Hepatocyte (in vitro differentiated cells): ENCODE results near the gene RAB19. TPM values are rescaled to one million over a fixed set of nuclear protein-coding genes. Genes with fewer than 3 reads are reported as not detected.

Experiments used
- DNase-seq: peaks from one replicate; pipeline ENCODE4 v3.0.0-alpha.2; 2016; ENCODE audit warnings: low spot score
- H2AFZ ChIP-seq: fragments of 200-600 bp; sonication (generic); 2 replicates; pipeline ENCODE4 v1.6.0; 2016; ENCODE audit warnings: antibody characterized with exemption, mild to moderate bottlenecking
- H3K27ac ChIP-seq: fragments of 200-600 bp; sonication (generic); 2 replicates; pipeline ENCODE4 v1.5.1; 2016; ENCODE audit warnings: mild to moderate bottlenecking
- H3K27me3 ChIP-seq: fragments of 200-600 bp; sonication (generic); 2 replicates; pipeline ENCODE4 v1.6.1; 2016
- H3K36me3 ChIP-seq: fragments of 200-600 bp; sonication (generic); replicated peaks from 2 replicates; pipeline ENCODE4 v1.5.1; 2016; ENCODE audit warnings: low read depth; ENCODE audit not compliant: insufficient read depth
- H3K4me1 ChIP-seq: fragments of 200-600 bp; sonication (generic); 2 replicates; pipeline ENCODE4 v1.5.1; 2016; ENCODE audit warnings: mild to moderate bottlenecking, moderate library complexity; ENCODE audit not compliant: insufficient read depth
- H3K4me2 ChIP-seq: fragments of 200-600 bp; sonication (generic); 2 replicates; pipeline ENCODE4 v1.6.0; 2016
- H3K4me3 ChIP-seq: fragments of 200-600 bp; sonication (generic); 2 replicates; pipeline ENCODE4 v1.5.1; 2016; ENCODE audit warnings: mild to moderate bottlenecking
- H3K79me2 ChIP-seq: fragments of 200-600 bp; sonication (generic); 2 replicates; pipeline ENCODE4 v1.6.0; 2017; ENCODE audit warnings: mild to moderate bottlenecking
- H3K9me2 ChIP-seq: fragments of 200-600 bp; sonication (generic); replicated peaks from 2 replicates; pipeline ENCODE4 v1.6.0; 2017; ENCODE audit warnings: mild to moderate bottlenecking; ENCODE audit not compliant: insufficient read depth
- H3K9me3 ChIP-seq: fragments of 200-600 bp; sonication (generic); 2 replicates; pipeline ENCODE4 v1.5.1; 2016; ENCODE audit warnings: low read depth, mild to moderate bottlenecking
- H4K20me1 ChIP-seq: fragments of 200-600 bp; sonication (generic); 2 replicates; pipeline ENCODE4 v1.6.0; 2016; ENCODE audit warnings: mild to moderate bottlenecking; ENCODE audit not compliant: insufficient read depth, poor library complexity, severe bottlenecking
- EZH2 ChIP-seq: fragments of 200-600 bp; sonication (generic); IDR thresholded peaks from 2 replicates; pipeline ENCODE4 v1.6.1; 2016; ENCODE audit warnings: antibody characterized with exemption, mild to moderate bottlenecking, borderline replicate concordance
- EZH2phosphoT487 ChIP-seq: fragments of 200-600 bp; sonication (generic); IDR thresholded peaks from one replicate; pipeline ENCODE4 v1.6.1; 2018; ENCODE audit warnings: antibody characterized with exemption, mild to moderate bottlenecking, low read depth, moderate library complexity; ENCODE audit not compliant: unreplicated experiment, severe bottlenecking
- WGBS: methylation state at CpG from one replicate; pipeline ENCODE4 v1.1.6; 2016; ENCODE audit warnings: low lambda C conversion rate; ENCODE audit errors: missing lambda C conversion rate; 5-methylcytosine and 5-hydroxymethylcytosine counted together
- polyA plus RNA-seq: library from polyadenylated mRNA; unstranded; fragments of >200 nt; fragmentation: Nextera tagmentation; extraction: Ambion mirVana; gene quantifications from 2 replicates; pipeline ENCODE4 v1.2.1, GENCODE V29; 2016
- total RNA-seq: library from RNA; depleted of rRNA; stranded (reverse); fragments of >200 nt; gene quantifications from 2 replicates; pipeline ENCODE4 v1.2.3, GENCODE V29; 2014
- TF ChIP-seq, protein P1 (sequence below): fragments of 200-600 bp; sonication (generic); IDR thresholded peaks from 2 replicates; pipeline ENCODE4 v1.5.1; 2016; ENCODE audit warnings: antibody characterized with exemption, mild to moderate bottlenecking; ENCODE audit not compliant: poor library complexity

RAB19 gene
- total and polyA plus RNA-seq, 2 experiments from 2014 or later: 1.3 to 4.2 TPM

GRCh38 chr7:140384894-140385545, 18.8 kb upstream of the RAB19 start:
- Histone ChIP-seq H3K9me3 (no peaks in the 10 kb centered on the region), H3K79me2 (peaks cover 61% of the 10 kb centered on the region), H2AFZ (no peak overlapping the region), H3K4me3 (no peak overlapping the region), H3K4me2 (no peak overlapping the region), H3K9me2 (no peaks in the 10 kb centered on the region), H3K4me1 (no peaks in the 10 kb centered on the region), H3K27ac (no peak overlapping the region), H3K36me3 (no peaks in the 10 kb centered on the region), H3K27me3 (no peaks in the 10 kb centered on the region), H4K20me1 (peaks cover 24% of the 10 kb centered on the region)
- TF ChIP-seq EZH2 (no peak), EZH2phosphoT487 (no peak)
- TF ChIP-seq, protein P1, sequence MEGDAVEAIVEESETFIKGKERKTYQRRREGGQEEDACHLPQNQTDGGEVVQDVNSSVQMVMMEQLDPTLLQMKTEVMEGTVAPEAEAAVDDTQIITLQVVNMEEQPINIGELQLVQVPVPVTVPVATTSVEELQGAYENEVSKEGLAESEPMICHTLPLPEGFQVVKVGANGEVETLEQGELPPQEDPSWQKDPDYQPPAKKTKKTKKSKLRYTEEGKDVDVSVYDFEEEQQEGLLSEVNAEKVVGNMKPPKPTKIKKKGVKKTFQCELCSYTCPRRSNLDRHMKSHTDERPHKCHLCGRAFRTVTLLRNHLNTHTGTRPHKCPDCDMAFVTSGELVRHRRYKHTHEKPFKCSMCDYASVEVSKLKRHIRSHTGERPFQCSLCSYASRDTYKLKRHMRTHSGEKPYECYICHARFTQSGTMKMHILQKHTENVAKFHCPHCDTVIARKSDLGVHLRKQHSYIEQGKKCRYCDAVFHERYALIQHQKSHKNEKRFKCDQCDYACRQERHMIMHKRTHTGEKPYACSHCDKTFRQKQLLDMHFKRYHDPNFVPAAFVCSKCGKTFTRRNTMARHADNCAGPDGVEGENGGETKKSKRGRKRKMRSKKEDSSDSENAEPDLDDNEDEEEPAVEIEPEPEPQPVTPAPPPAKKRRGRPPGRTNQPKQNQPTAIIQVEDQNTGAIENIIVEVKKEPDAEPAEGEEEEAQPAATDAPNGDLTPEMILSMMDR: no peak
- DNase-seq: no peak
- WGBS: 85% methylated on average over 1 of the region's 1 CpG

DNA sequence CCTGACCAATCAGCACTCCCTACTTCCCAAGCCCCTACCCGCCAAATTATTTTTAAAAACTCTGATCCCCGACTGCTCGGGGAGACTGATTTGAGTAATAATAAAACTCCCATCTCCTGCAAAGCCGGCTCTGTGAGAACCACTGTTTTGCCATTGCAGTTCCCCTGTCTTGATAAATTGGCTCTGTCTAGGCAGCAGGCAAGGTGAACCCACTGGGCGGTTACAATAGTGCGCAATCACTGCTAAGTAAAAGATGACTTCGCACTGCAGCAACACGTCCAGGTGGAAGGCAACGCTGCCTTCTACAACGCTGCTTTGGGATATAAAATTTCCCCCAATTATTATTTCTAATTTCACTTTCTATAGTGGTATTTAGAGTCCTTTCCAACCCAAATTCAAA, 14.4 kb upstream of the RAB19 start:
- H3K4me2 ChIP-seq: no peak overlapping the region
- no peak overlapping the region for H3K27ac ChIP-seq
- H2AFZ ChIP-seq: no peak overlapping the region
- no peaks in the 10 kb centered on the region for H3K9me3 ChIP-seq
- TF ChIP-seq EZH2phosphoT487: no peak
- no peak for TF ChIP-seq EZH2
- TF ChIP-seq, protein P1: no peak
- no peak for DNase-seq
- no peak overlapping the region for H3K4me3 ChIP-seq
- H3K9me2 ChIP-seq: no peaks in the 10 kb centered on the region
- H4K20me1 ChIP-seq: peaks cover 63% of the 10 kb centered on the region
- 91% methylated on average over 10 of the region's 10 CpGs for WGBS
- H3K36me3 ChIP-seq: no peaks in the 10 kb centered on the region
- H3K27me3 ChIP-seq: no peaks in the 10 kb centered on the region
- H3K4me1 ChIP-seq: no peaks in the 10 kb centered on the region
- H3K79me2 ChIP-seq: peaks cover 92% of the 10 kb centered on the region

GRCh38 chr7:140390034-140390433, 13.8 kb upstream of the RAB19 start:
- Histone ChIP-seq H3K79me2 (peaks cover 92% of the 10 kb centered on the region), H4K20me1 (peaks cover 63% of the 10 kb centered on the region), H3K9me3 (no peaks in the 10 kb centered on the region), H3K27me3 (no peaks in the 10 kb centered on the region), H3K9me2 (no peaks in the 10 kb centered on the region), H3K4me2 (no peak overlapping the region), H3K36me3 (no peaks in the 10 kb centered on the region), H2AFZ (no peak overlapping the region), H3K4me3 (no peak overlapping the region), H3K4me1 (no peaks in the 10 kb centered on the region), H3K27ac (no peak overlapping the region)
- no peak for DNase-seq
- TF ChIP-seq EZH2phosphoT487 (no peak), EZH2 (no peak)
- TF ChIP-seq, protein P1: no peak
- 87% methylated on average over 4 of the region's 4 CpGs for WGBS
